Measurements from ENCODE around the gene GTF3C5. TPM values are rescaled to one million over a fixed set of nuclear protein-coding genes. Genes with fewer than 3 reads are reported as not detected.

Gene GTF3C5
- total RNA-seq (2022; extraction: Qiagen RNA extraction; ENCODE audit: low read depth) = 50.2 to 70.4 TPM (median 67.7 TPM) in 5 replicates

GRCh38 chr9:133030317-133031129, at the start of gene GTF3C5:
GTF3C5 (plus strand) TSS chr9:133030997; CDS start chr9:133031012, 15 bp downstream.

GRCh38 chr9:133061764-133062145, 31.0 kb downstream of the GTF3C5 start, which contains the start of gene CEL:
CEL (plus strand) TSS chr9:133061981; CDS start chr9:133062003, 22 bp downstream.

Other genes with a start within 250 kb of the GTF3C5 start
- 0.43 to 1.4 TPM (median 1.2 TPM) in 5 replicates for gene AK8, start 152.7 kb upstream of the GTF3C5 start, total RNA-seq (2022; extraction: Qiagen RNA extraction; ENCODE audit: low read depth)
- 4.0 to 6.2 TPM (median 4.3 TPM) in 5 replicates for gene SPACA9, start 152.1 kb upstream of the GTF3C5 start, total RNA-seq (2022; extraction: Qiagen RNA extraction; ENCODE audit: low read depth)
- 15.1 to 18.5 TPM (median 17.3 TPM) in 5 replicates for gene TSC1, start 86.4 kb upstream of the GTF3C5 start, total RNA-seq (2022; extraction: Qiagen RNA extraction; ENCODE audit: low read depth)
- not detected in 5 replicates for gene GFI1B, start 52.3 kb upstream of the GTF3C5 start, total RNA-seq (2022; extraction: Qiagen RNA extraction; ENCODE audit: low read depth)
- 0.51 to 1.3 TPM (median 0.83 TPM) in 5 replicates for gene CEL, start 31.0 kb downstream of the GTF3C5 start, total RNA-seq (2022; extraction: Qiagen RNA extraction; ENCODE audit: low read depth)
- gene RALGDS, start 90.2 kb downstream of the GTF3C5 start, total RNA-seq (2022; extraction: Qiagen RNA extraction; ENCODE audit: low read depth) = 19.2 to 29.0 TPM (median 26.7 TPM) in 5 replicates
- gene GBGT1, start 132.9 kb downstream of the GTF3C5 start, total RNA-seq (2022; extraction: Qiagen RNA extraction; ENCODE audit: low read depth) = 1.5 to 3.0 TPM (median 2.2 TPM) in 5 replicates
- not detected in 5 replicates for gene OBP2B, start 178.3 kb downstream of the GTF3C5 start, total RNA-seq (2022; extraction: Qiagen RNA extraction; ENCODE audit: low read depth)
- gene ABO, start 244.2 kb downstream of the GTF3C5 start, total RNA-seq (2022; extraction: Qiagen RNA extraction; ENCODE audit: low read depth) = 0.19 TPM in 1 of 5 replicates, not detected in the others